Stimulated activated CD4-positive, alpha-beta T cell treated with anti-CD3 and anti-CD28 coated beads, Interleukin-12 subunit alpha, Interleukin-12 subunit beta, amount 100 ng/mL, for 4 hours (primary cell): ENCODE results near the gene NEK2.
"Not testable (repeated sequence)": the region's sequence is repeated elsewhere in the genome, so short reads cannot be mapped to it uniquely, and the experiment has no call there.

Experiments
- DNase-seq: peaks from one replicate; pipeline ENCODE4 v3.0.0-alpha.2; 2020

Gene NEK2

DNA sequence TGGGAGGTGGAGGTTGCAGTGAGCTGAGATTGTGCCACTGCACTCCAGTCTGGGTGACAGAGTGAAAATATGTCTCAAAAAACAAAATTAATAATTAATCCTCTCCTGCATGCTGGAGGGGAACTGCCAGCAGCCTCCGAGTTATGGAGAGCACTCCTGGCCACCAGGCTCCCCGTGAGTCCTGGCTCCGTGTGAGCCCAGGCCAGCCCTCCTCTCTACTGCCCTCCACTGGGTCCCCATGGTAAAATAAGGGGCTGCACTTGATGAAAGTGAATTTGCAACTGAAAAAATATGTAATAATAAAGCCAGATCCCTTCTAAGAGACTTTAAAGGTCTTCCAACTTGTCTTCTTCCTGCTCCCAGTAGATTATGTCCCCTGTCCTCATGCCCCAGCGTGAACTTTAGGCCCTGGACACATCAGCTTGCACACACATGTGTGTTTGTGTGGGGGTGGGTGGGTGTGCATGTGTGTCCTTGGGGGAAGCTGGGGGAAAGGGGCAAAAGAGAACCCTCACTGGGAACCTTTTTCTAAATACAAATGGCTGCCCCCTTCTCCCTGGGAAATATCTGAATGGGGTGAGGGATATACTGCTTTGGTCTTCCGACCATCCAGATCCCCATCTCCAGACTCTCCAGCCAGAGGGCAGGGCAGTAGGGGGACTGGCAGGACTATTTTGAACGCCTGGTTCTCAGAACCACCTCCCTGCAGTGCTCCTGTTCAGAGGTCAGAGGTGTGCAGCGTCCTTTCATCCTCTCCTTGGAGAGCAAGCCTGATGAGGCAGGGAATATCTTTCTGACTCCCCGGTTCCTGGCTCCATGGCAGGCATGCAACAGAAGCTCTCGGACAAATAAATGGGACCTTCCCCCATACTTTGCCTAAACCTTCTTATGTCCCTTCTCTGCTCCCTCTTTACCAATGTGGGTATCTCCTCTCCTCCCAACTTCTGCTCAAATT, 26.2 kb downstream of the NEK2 start:
- no peak for DNase-seq

DNA sequence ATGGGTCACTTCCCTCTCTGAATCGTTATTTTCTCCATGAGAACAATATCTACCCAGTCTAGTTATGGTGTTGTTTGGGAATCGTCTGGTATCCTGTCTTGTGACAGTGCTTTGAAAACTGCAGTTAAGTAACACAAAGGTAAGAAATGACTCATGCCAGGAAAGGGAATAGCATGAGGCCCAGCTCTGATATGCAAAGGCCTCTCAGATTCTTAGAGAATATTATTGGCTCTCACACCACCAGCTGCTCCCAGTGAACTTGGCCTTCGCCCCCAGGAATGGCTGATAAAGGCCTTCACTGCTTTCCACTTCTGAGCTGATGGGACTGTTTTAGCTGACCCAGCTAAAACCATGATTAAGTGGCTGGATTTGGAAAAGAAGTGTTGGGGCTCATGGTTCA, 27.1 kb downstream of the NEK2 start:
- DNase-seq: no peak

DNA sequence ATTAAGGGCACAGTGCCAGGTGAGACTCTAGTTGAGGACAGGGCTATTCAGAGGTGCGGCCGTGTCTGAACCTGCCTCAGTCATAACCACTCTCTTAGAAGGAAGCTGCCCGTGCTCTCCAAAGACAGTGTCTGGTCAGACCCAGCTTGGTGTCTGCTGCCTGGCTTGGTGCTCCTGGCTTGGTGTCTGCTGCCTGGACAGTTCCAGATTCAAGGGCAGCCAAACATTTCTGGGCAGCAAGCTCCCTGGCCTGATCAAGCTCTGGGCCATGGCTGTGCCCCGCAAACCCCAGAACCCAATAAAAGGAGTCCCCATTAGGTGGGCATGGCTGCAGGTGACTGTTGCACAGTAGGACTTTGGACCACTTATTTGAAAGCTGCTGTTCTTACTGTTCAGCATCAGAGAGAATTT, 27.7 kb downstream of the NEK2 start:
- DNase-seq: no peak

DNA sequence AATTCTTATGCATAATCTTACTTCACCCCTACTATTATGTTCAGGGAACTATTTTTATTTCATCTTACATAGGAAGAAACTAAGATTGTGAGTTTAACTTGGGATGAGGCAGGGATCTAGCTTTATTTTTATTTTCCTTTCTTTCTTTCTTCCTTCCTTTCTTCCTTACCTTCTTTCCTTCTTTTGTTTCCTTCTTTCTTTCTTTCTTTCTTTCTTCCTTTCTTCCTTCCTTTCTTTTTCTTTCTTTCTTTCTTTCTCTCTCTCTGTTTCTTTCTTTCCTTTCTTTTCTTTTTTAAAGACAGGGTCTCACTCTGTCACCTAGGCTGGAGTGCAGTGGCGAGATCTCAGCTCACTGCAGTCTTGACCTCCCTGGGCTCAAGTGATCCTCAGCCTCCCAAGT, 28.9 kb downstream of the NEK2 start:
- no peak for DNase-seq

DNA sequence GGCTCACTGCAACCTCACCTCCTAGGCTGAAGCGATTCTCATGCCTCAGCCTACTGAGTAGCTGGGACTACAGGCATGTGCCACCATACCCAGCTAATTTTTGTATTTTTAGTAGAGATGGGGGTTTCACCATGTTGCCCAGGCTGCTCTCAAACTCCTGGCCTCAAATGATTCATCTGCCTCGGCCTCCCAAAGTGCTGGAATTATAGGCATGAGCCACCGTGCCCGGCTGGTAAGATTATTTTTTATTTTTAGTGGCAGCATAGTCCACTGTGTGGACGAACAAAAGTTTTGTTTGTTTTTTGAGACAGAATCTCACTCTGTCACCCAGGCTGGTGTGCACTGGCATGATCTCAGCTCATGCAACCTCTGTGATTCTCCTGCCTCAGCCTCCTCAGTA, 29.8 kb downstream of the NEK2 start:
- DNase-seq: not testable (repeated sequence)

DNA sequence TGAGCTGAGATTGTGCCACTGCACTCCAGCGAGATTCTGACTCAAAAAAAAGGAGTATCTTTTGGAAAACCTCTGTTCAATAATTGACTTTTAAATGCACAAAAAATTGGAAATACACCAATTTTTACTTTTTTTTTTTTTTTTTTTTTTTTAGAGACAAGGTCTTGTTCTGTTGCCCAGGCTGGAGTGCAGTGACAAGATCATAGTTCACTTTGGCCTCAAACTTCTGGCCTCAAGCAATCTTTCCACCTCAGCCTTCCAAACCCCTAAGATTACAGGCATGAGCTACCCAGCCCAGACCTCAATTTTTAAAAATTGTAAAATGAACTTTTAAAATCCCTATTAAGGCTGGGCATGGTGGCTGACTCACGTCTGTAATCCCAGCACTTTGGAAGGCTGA, 30.8 kb downstream of the NEK2 start:
- DNase-seq: no peak

DNA sequence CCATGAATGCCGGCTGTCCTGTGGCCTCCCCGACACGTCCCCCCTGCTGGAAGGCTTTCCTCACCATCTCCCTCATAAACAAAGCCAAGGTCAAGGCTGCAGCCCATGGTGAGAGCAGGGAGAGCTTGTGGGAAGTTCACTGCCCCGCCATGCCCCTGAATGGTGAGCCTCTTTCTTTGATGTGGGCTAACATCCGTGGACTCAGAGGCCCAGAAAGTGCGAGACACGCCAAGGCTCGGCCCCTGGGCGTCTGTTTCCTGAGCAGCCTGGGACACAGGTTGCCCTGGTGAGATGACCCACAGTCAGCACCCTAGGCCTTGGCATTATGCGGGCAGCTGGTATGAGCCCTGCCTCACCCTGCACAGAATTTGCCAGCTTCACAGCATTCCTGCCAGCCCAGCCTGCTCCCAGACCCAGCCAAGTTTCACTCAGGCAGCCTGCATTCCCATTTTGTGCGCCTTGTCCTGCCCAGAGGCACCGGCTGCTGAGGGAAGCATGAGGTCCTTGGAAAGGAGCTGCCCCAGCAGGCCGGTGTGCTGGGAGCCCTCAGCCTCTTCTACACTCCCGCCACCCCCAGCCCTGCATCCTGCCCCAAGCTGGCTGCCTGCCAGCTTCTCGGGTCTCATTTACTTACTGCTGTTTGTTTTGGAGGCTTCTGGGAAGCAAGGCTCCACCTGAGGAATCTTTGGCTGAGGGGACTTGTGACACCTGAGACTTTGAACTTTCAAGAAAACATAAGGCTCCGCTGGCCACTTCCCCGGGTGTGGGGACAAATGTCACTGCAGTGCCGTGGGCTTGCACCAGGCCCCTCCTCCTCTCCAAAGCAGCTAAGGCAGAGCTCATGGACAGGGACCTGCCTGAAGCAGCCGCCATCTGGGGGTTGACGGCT, 31.9 kb downstream of the NEK2 start:
- no peak for DNase-seq

DNA sequence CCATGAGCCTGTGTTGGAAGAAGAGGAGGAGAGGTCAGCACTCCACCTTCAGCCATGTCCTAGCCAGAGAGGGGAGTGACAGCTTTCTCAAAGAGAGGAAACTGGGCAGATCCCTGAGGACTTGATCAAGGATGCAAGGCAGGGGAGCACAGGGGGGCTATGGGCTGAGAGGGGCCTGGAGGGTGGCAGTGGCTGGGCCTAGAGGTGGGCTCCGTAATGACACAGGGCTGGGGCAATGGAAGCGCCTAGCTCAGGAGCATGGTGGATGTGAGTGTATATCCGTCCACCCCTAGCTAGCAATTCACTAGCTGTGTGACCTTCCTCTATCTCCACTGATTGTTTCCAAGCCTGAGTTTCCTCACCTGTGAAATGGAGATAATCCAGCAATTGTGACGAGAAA, 32.6 kb downstream of the NEK2 start:
- DNase-seq: no peak

DNA sequence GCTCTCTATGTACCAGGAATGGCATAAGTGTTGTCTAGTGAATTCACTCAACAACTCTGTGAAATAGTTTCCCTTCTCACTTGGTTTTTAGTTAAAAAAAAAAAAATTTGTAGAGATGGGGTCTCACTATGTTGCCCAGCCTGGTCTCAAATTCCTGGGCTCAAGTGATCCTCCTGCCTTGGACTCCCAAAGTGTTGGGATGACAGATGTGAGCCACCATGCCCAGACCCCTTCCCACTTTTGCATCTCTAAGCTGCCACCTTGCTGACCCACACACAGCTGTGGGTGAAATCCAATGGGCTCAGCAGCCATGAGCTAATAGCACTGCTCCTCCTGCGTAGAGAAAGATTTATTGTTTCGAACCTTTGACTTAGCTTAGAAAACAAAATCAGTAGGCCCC, 33.5 kb downstream of the NEK2 start:
- no peak for DNase-seq

DNA sequence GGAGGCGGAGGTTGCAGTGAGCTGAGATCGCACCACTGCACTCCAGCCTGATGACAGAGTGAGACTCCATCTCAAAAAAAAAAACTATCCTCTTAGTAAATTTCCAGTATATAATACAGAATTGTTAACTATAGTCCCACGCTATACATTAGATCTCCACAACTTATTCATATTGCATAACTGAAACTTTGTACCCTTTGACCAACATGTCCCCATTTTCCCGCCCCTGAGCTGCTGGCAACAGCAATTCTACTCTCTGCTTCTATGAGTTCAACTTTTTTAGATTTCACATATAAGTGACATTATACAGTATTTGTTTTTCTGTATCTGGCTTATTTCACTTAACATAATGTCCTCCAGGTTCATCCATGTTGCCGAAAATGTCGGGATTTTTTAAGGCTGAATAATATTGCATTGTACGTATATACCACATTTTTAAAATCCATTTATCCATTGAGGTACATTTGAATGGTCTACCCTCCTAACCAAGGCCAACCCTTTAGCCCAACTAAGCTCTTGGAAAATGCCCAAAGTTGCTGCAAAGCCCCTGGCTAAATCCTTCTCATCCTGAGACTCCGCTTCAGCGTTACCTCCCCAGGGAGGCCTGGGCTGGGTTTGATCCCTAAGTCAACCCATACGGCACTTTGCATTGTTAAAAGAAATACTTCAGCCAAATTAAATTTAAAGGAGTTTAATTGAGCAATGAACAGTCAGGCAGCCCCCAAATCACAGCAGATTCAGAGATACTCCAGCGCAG, 34.2 kb downstream of the NEK2 start:
- no peak for DNase-seq

DNA sequence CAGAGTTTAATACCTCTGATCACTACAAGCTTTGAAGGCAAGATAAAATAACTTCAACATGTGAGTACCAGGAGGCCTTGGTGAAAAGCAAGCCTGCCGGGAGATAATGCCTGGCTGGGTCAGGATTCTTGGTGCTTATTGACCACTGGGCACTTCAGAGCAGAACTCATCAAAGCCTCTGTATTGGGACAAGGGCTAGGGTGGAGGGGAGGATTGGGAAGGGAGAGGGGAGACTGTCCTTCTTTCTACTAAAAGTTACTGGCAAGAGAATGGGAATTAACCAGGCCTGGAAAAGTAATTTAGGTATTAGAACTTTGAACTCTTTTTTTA, 35.2 kb downstream of the NEK2 start:
- no peak for DNase-seq

DNA sequence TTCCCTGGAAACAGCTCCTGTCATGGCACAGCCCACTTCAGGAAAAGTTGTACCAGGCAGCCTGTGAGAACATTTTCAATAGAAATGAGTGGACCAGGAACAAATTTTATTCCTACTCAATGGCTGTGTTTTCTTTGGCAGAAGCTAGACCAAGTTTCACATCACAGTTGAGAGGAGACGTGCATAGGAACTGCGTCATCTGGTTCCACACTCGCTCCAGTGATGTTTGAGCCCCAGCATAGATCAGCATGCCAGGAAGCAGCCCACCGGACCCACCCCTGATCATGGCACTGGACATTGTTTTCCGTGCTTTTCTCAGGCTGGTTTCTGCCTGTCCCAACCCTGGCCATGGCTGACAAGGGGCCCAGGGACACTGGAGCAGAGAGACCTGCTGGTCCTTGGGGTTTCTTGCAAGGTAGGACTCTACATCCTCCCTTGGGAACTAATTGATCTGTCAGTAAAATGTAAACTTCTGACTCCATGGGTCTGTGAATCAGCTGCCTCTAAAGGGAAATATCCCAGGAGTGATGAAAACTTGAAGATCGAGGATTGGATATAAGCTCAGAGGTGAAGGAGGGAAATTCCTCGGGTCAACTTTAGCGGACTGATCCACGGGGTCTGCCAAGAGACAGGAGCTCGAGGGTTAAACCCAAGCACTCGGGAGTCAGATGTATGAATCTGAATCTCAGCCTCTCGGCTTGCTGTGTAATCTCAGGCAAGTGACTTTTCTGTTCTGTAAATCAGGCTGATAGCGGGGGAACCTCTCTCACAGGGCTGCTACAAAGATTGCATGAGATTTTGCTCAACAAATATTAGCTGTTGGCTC, 35.7 kb downstream of the NEK2 start:
- no peak for DNase-seq

DNA sequence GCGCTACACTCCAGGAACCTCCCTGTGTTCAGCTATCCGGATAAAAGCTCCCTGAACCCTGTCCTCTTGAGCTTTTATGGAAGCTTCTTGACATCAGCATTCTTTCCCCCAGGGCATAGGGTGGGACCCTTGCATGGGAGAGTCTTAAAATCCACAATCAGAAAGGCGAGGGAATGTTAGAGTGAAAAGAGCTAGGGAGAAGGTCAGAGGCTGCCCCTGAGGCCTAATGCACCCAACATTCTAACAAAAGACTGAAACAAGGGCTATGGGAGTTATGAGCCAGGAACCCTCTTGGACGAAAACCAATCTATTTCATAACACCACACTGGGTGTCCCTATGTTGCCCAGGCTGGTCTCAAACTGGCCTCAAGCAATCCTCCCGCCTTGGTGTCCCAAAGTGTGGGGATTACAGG, 36.7 kb downstream of the NEK2 start:
- no peak for DNase-seq

DNA sequence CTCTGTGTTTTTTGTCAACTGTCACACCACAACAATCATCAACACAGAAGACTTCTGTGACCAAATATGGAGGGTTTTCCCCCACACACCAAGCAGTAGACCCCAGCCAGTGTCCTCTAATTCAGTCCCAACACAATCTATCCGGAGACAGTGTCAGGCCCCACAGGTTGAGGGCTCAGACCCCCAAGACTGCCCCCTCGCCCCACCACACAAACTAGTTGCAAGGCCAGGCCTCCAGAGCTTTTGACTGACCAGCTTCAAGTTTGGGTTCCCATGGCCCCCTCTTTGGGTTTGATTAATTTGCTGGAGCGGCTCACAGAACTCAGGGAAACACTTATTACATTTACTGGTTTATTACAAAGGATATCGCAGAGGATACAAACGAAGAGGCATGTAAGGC, 37.2 kb downstream of the NEK2 start:
- DNase-seq: no peak

DNA sequence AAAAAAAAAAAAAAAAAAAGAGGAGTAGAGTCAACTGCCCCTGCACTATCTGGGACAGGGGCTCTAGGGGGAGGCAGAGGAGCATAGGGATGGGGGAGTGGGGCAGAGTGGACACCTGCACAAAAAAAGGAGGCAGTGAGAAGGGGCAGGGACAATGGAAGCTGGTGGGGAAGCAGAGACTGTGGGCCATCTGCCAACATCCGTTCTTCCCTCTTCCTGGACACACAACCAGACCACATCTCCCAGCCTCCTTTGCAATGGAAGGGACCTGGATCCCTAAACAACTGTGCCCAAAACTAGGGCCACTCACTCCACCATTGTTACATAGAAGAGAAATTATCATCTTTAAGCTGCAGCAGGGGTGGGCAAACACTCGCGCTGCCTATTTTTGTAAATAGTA, 38.4 kb downstream of the NEK2 start:
- no peak for DNase-seq

DNA sequence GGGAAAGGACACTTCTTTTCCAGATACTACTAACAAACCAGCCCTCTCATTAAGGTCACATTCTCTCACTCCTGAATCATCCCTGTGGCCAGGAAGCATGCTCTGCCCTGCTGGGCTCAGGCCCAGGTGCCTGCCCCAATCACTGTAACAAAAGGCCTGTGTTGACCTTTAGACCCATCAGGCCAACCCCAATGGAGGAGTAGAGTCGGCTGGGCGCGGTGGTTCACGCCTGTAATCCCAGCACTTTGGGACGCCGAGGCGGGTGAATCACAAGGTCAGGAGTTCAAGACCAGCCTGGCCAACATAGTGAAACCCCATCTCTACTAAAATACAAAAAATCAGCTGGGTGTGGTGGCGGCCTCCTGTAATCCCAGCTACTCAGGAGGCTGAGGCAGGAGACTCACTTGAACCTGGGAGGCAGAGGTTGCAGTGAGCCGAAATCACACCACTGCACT, 38.8 kb downstream of the NEK2 start:
- not testable (repeated sequence) for DNase-seq

DNA sequence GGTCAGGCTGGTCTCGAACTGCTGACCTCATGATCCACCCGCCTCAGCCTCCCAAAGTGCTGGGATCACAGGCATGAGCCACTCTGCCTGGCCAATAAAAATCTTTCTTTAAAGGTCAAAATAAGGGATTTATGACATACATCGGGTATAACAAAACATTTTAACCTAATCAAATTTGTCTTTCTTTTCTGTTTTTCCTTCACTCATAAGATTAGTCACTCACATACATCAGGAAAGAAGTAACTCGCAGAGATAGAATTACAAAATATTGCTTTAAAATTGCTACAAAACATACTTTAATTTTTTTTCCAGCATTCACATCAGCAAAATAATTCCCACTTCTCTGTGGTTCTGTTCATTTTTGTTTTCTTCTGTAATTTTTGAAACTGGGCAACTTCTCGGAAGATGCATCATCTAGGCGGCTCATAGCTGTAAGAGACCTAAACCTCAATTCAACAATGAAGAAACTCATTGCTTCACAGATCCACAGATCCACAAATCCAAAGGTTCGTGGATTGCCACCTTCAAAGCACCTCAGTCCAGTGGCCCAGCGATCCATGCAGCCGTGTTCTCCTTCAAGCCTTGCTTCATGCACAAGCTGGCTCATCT, 39.7 kb downstream of the NEK2 start:
- no peak for DNase-seq

DNA sequence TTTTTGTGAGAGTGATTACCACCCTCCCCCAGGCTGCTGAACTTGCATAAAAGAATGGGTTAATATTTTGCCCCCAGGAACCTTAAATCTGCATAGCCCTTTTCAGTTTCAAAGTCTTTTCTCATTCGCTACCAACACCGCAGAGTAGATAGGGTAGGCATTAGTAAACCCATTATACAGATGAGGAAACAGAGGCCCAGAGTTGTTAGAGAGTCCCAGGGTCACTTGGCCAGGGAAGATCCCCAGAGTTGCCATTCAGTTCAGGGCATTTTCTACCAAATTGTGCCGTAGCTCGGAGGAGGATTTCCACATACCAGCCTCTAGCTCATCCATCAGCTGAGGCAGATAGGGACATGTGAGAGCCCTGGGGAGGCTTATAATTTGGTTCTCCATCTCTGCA, 40.5 kb downstream of the NEK2 start:
- no peak for DNase-seq

DNA sequence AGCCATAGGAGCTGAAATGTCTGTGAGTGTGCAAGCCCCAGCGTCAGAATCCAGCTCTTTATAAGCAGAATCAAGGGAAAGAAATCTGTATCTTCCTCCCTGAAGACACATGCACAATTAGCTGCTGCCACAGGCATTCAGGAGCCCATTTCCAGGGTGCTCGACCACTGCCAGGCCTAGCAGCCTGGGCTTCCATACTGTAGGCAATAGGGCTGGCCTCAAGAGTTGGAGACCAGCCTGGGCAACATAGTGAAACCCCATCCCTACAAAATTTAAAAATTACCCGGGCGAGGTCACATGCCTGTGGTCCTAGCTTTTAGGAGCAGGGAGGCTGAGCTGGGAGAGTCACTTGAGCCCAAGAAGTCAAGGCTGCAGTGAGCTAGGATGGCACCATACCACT, 41.0 kb downstream of the NEK2 start:
- DNase-seq: no peak

DNA sequence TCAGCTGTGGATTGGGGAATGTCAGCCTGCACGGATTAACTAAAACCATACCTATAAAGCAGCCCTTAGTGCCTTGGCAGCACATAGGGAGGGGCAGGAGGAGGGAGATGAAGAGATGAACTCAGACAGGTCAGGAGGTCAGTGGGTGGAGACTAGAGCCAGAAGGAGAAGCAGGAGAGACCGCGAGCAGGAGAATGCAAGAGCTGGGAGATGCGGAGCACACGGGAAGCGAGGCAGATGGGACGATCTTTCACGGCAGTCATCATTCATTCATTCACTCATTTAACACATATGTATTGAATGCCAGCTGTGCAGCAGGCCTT, 41.9 kb downstream of the NEK2 start:
- DNase-seq: no peak

DNA sequence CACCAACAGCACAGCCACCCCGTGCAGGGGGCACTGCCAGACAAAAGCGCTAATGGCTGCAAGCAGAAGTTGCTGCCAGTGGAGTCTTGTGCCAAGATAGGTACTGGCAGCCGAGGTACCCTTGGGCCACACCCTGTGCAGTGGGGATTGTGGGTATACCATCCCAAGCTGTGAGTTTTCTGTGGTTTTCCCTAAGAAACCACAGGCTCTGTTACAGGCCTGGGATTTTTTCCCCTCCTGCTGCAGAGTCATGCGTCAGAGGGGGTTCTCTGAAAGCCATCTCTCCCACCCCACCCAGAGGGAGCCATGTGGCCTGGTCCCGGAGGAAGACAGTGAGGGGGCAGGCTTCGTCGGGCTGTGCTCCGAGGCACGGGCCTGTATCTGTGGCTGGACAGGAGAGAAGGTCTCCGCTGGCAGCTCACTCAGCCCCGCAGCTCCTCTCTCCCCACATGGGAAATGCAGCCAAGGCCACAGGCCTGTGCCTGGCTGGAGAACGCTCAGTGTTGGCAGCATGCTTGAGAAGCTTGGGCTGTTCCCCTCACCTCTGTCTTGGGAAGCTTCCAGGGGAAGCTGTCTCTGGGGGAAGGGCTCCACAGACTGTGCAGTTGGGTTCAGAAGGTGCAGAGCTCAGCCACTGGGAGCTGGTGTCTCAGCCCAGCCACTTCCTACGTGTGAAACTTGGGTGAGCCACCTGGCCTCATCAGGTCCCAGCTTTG, 42.5 kb downstream of the NEK2 start:
- no peak for DNase-seq
